K562 (cell line): ENCODE measurements around the gene CLHC1.
A peak's percentile ranks its signal among the peaks of the same experiment; 100 is the strongest.

Source experiments
- BHLHE40 ChIP-seq: IDR thresholded peaks from 2 replicates; pipeline ENCODE4 v1.6.1; 2011; ENCODE audit warnings: low read length, improper control_type of control experiment
- CBX2 ChIP-seq: fragments of 200-600 bp; sonication (generic); IDR thresholded peaks from one replicate; pipeline ENCODE4 v1.6.1; 2012; ENCODE audit warnings: mild to moderate bottlenecking, low read length, inconsistent platforms; ENCODE audit not compliant: insufficient read depth, poor library complexity, severe bottlenecking
- CTCF ChIP-seq, 3 experiments: IDR thresholded peaks in 2 of 3; conservative IDR thresholded peaks in 1 of 3; 2 replicates each; pipeline ENCODE4 v1.5.1; 2011 to 2012; ENCODE audit warnings: low read length in 3 of 3, mild to moderate bottlenecking in 3 of 3, control low read depth in 2 of 3, improper control_type of control experiment in 1 of 3, inconsistent platforms in 1 of 3, low read depth in 1 of 3, mixed read lengths in 1 of 3, moderate library complexity in 1 of 3; ENCODE audit not compliant: insufficient read depth in 2 of 3
- EP300 ChIP-seq: IDR thresholded peaks from 2 replicates; pipeline ENCODE4 v1.6.1; 2012; ENCODE audit warnings: low read length, improper control_type of control experiment
- FOXK1 ChIP-seq: sonication (generic); formaldehyde crosslinking; IDR thresholded peaks from 2 replicates; pipeline ENCODE4 v1.8.0; 2022; ENCODE audit warnings: missing genetic modification reagents, mild to moderate bottlenecking, borderline replicate concordance
- HINFP ChIP-seq: fragments of 450-650 bp; conservative IDR thresholded peaks from 2 replicates; pipeline ENCODE4 v1.6.1; 2016; ENCODE audit warnings: missing genetic modification characterization, low read depth, mild to moderate bottlenecking, control low read depth, missing compliant biosample characterization
- MEF2D ChIP-seq: conservative IDR thresholded peaks from 2 replicates; pipeline ENCODE4 v1.6.1; 2016; ENCODE audit warnings: low read depth, missing genetic modification characterization, missing compliant biosample characterization
- POLR2A ChIP-seq: fragments of 450-650 bp; conservative IDR thresholded peaks from 2 replicates; pipeline ENCODE4 v1.6.1; 2016
- SMC3 ChIP-seq: conservative IDR thresholded peaks from 2 replicates; pipeline ENCODE4 v1.6.1; 2011; ENCODE audit warnings: low read depth, low read length, improper control_type of control experiment; ENCODE audit not compliant: insufficient read depth
- YY1 ChIP-seq, 3 experiments: IDR thresholded peaks; 2 replicates each; pipeline ENCODE4 v1.6.1; 2011; ENCODE audit warnings: low read length in 2 of 3, mild to moderate bottlenecking in 2 of 3, moderate library complexity in 2 of 3, borderline replicate concordance in 1 of 3, control low read depth in 1 of 3, low read depth in 1 of 3; ENCODE audit not compliant: insufficient read depth in 3 of 3, insufficient replicate concordance in 2 of 3, control insufficient read depth in 1 of 3, insufficient read length in 1 of 3; ENCODE audit errors: extremely low read depth in 1 of 3
- ZKSCAN8 ChIP-seq: fragments of 200-800 bp; sonication (Bioruptor generic); IDR thresholded peaks from 2 replicates; pipeline ENCODE4 v1.6.1; 2016; ENCODE audit warnings: missing genetic modification characterization, missing compliant biosample characterization
- ZNF239 ChIP-seq: fragments of 250-450 bp; sonication (Bioruptor Pico); IDR thresholded peaks from 2 replicates; pipeline ENCODE4 v1.4.0; 2020; ENCODE audit warnings: mild to moderate bottlenecking
- ZNF696 ChIP-seq: fragments of 250-450 bp; sonication (Bioruptor Pico); conservative IDR thresholded peaks from 2 replicates; pipeline ENCODE4 v1.4.0; 2020; ENCODE audit warnings: mild to moderate bottlenecking, moderate library complexity

- no peak for TF ChIP-seq CTCF (IDR thresholded peaks at IDR 0.05 in 2 of 3, conservative IDR thresholded peaks at IDR 0.05 in 1 of 3; ENCODE audit: insufficient read depth in 2 of 3, low read depth in 1 of 3, low read length in 3 of 3)
- TF ChIP-seq ZKSCAN8: no peak
- no peak for TF ChIP-seq SMC3
- TF ChIP-seq BHLHE40: no peak
- TF ChIP-seq HINFP (tag): no peak
- TF ChIP-seq ZNF239 (CRISPR knock-in tag): no peak
- TF ChIP-seq FOXK1 (CRISPR knock-in tag): no peak
- TF ChIP-seq CBX2: no peak
- TF ChIP-seq POLR2A: no peak
- no peak for TF ChIP-seq YY1 (IDR thresholded peaks at IDR 0.05; ENCODE audit: borderline replicate concordance in 1 of 3, control insufficient read depth in 1 of 3, extremely low read depth in 1 of 3, insufficient read depth in 3 of 3, insufficient read length in 1 of 3, insufficient replicate concordance in 2 of 3, low read depth in 1 of 3, low read length in 2 of 3)
- TF ChIP-seq ZNF696 (CRISPR knock-in tag): no peak
- peak; percentile 48; the same call in 1 of the 2 replicates for TF ChIP-seq EP300
- no peak for TF ChIP-seq MEF2D (tag)
These were observed 93.8 kb downstream of the CLHC1 start for GRCh38 chr2:55138014-55138881.
